Left lung (tissue), 14 donors: ENCODE data around the gene PRRC2A. TPM values are rescaled to one million over a fixed set of nuclear protein-coding genes. Genes with fewer than 3 reads are reported as not detected.

Source experiments
- ATAC-seq: fragments of 200-7000 bp; cut with Tn5 transposase; one replicate; pipeline ENCODE4 v1.9.1; 2020; ENCODE audit warnings: moderate library complexity
- DNase-seq, 4 donors: peaks; one replicate each; pipeline ENCODE4 v3.0.0-alpha.2; 2013 to 2020
- H3K27ac ChIP-seq, 2 donors: fragments of 200-600 bp; sonication (generic) in 1 of 2; one replicate each; pipeline versions ENCODE4 v1.5.0 to v1.8.0; 2020 to 2021
- H3K27me3 ChIP-seq, 2 donors: fragments of 200-600 bp; sonication (generic) in 1 of 2; one replicate each; pipeline versions ENCODE4 v1.5.0 to v1.8.0; 2020 to 2021
- H3K36me3 ChIP-seq, 2 donors: fragments of 200-600 bp; sonication (generic) in 1 of 2; one replicate each; pipeline versions ENCODE4 v1.5.0 to v1.8.0; 2020 to 2021
- H3K4me1 ChIP-seq, 2 donors: fragments of 200-600 bp; one replicate each; pipeline ENCODE4 v1.8.0; 2021
- H3K4me3 ChIP-seq, 2 donors: fragments of 200-600 bp; sonication (generic) in 1 of 2; one replicate each; pipeline versions ENCODE4 v1.5.0 to v1.8.0; 2020 to 2021; ENCODE audit warnings: mild to moderate bottlenecking in 1 of 2
- H3K9me3 ChIP-seq, 2 donors: fragments of 200-600 bp; sonication (generic) in 1 of 2; one replicate each; pipeline versions ENCODE4 v1.5.0 to v1.8.0; 2020 to 2021
- intact Hi-C, 2 donors: fragments of 100-400 bp; cut with DNase I; formaldehyde crosslinking; loops; one replicate each; pipeline versions ENCODE4 v1.11.2 to v1.14.2; 2022
- long read RNA-seq, 12 donors: library from polyadenylated mRNA in 2 of 12; unstranded in 2 of 12; transcript quantifications; one replicate each; pipeline ENCODE4 v2.0.0 and lab custom pipeline, GENCODE V29; 2019 to 2026
- polyA plus RNA-seq, 6 donors: library from polyadenylated mRNA; unstranded; fragments of 120-200 nt; gene quantifications; one replicate each; pipeline ENCODE4 v1.2.1, GENCODE V29; 2013; ENCODE audit not compliant: insufficient read length in 6 of 6
- total RNA-seq, 2 donors: library from RNA; stranded (reverse); fragmentation: NEBNext Ultra II Directional; extraction: Animal tissue kit (Norgen Biotek cat#: 25700); gene quantifications; one replicate each; pipeline ENCODE4 v1.2.1, GENCODE V29; 2021
- TF ChIP-seq, protein P1 (sequence below), 2 donors: fragments of 200-600 bp; sonication (generic) in 1 of 2; IDR thresholded peaks; one replicate each; pipeline versions ENCODE4 v1.5.0 to v1.8.0; 2021; ENCODE audit warnings: antibody characterized with exemption in 2 of 2
- donor health status: DM: no; HTN: yes; CAD: no.
- donor health status: DM: no; HTN: no; CAD: no.

The PRRC2A gene
- 100 to 1,000 TPM; 130 to 151 TPM for total RNA-seq
- 100 to 1,000 TPM; 150 to 201 (median 176) TPM for polyA plus RNA-seq
- long read RNA-seq, donor 1, partial matches to known transcripts: 131 of 139 reads
- long read RNA-seq, donor 1, other reads (novel, unspliced or antisense): 0 of 139 reads
- long read RNA-seq, donor 2, partial matches to known transcripts: 262 of 311 reads
- long read RNA-seq, donor 2, other reads (novel, unspliced or antisense): 40 of 311 reads
- long read RNA-seq, donor 3, full-length matches to known transcripts: 2 of 127 reads
- long read RNA-seq, donor 3, partial matches to known transcripts: 93 of 127 reads
- long read RNA-seq, donor 3, other reads (novel, unspliced or antisense): 32 of 127 reads
- long read RNA-seq, donor 4, partial matches to known transcripts: 0 of 2 reads
- long read RNA-seq, donor 4, other reads (novel, unspliced or antisense): 1 of 2 reads
- long read RNA-seq, donor 5, full-length matches to known transcripts: 6 of 385 reads
- long read RNA-seq, donor 5, partial matches to known transcripts: 355 of 385 reads
- long read RNA-seq, donor 5, other reads (novel, unspliced or antisense): 24 of 385 reads
- long read RNA-seq, donor 6, partial matches to known transcripts: 13 of 18 reads
- long read RNA-seq, donor 6, other reads (novel, unspliced or antisense): 0 of 18 reads
- long read RNA-seq, donor 7, full-length matches to known transcripts: 2 of 34 reads
- long read RNA-seq, donor 7, partial matches to known transcripts: 32 of 34 reads
- long read RNA-seq, donor 7, other reads (novel, unspliced or antisense): 0 of 34 reads
- long read RNA-seq, donor 8, full-length matches to known transcripts: 6 of 206 reads
- long read RNA-seq, donor 8, partial matches to known transcripts: 184 of 206 reads
- long read RNA-seq, donor 8, other reads (novel, unspliced or antisense): 16 of 206 reads
- long read RNA-seq, donor 9: 0 reads
- long read RNA-seq, donor 10, partial matches to known transcripts: 2 of 3 reads
- long read RNA-seq, donor 10, other reads (novel, unspliced or antisense): 0 of 3 reads
- long read RNA-seq, donor 11, partial matches to known transcripts: 418 of 449 reads
- long read RNA-seq, donor 11, other reads (novel, unspliced or antisense): 26 of 449 reads
- long read RNA-seq, donor 12, transcript PRRC2A-210 (2 exons, 916 nt): major isoform, 6 of 36 reads
- long read RNA-seq, donor 12, partial matches to known transcripts: 30 of 36 reads
- long read RNA-seq, donor 12, other reads (novel, unspliced or antisense): 0 of 36 reads

DNA sequence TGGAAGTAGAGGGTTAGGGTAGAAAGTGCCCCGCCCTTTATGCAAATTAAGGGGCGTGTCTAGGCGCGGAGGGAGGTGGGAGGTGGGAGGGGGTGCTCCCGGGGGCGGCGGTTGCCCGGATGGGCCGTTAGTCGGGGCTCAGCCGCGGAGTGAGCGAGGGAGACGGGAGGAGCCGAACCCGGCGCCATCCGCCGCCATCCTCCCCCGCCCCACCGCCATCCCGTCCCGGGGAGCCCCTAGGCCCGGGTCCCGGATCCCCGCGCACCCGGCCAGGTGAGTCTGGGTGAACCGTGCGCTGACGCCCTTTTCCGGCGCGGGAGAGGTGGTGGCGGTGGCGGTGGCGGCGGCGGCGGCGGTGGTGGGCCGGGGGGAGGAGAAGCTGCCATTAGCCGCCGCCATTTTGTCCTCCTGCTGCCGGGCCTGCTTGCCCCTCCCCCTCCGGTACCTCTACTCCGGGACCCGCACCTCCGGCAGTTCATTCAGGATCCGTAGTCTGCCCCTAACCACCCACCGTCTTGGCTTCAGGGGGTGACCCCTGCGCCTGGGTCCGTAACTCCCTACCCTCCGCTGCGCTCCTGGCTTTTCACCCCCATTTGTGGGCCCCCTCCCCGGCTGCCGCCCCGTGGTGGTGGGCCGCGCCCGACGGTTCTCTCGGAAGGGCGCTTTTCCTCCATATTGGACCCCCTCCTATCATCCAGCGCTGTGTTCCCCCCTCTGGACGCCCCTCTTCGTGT is at the start of gene PRRC2A:
Gene PRRC2A (plus strand): TSS at position 130 of the 734 bp plus-strand sequence. CDS start 2,075 bp downstream, outside the sequence.
- peaks cover 0 to 31% of the 10 kb centered on the region in 2 donors for H3K36me3 ChIP-seq
- H3K9me3 ChIP-seq: no peaks in the 10 kb centered on the region
- DNase-seq (peak; percentile 68 to 96 (median 78)), ATAC-seq (peak; percentile 89)
- H3K4me1 ChIP-seq: peaks cover 17 to 47% of the 10 kb centered on the region in 2 donors
- intact Hi-C loops: no loop called here
- H3K4me3 ChIP-seq: peak within 1 kb of the TSS; percentile 85 to 86
- no peaks in the 10 kb centered on the region for H3K27me3 ChIP-seq
- TF ChIP-seq, protein P1, sequence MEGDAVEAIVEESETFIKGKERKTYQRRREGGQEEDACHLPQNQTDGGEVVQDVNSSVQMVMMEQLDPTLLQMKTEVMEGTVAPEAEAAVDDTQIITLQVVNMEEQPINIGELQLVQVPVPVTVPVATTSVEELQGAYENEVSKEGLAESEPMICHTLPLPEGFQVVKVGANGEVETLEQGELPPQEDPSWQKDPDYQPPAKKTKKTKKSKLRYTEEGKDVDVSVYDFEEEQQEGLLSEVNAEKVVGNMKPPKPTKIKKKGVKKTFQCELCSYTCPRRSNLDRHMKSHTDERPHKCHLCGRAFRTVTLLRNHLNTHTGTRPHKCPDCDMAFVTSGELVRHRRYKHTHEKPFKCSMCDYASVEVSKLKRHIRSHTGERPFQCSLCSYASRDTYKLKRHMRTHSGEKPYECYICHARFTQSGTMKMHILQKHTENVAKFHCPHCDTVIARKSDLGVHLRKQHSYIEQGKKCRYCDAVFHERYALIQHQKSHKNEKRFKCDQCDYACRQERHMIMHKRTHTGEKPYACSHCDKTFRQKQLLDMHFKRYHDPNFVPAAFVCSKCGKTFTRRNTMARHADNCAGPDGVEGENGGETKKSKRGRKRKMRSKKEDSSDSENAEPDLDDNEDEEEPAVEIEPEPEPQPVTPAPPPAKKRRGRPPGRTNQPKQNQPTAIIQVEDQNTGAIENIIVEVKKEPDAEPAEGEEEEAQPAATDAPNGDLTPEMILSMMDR (IDR thresholded peaks at IDR 0.05): no peak
- peak within 1 kb of the TSS; percentile 97 to 98 for H3K27ac ChIP-seq

DNA sequence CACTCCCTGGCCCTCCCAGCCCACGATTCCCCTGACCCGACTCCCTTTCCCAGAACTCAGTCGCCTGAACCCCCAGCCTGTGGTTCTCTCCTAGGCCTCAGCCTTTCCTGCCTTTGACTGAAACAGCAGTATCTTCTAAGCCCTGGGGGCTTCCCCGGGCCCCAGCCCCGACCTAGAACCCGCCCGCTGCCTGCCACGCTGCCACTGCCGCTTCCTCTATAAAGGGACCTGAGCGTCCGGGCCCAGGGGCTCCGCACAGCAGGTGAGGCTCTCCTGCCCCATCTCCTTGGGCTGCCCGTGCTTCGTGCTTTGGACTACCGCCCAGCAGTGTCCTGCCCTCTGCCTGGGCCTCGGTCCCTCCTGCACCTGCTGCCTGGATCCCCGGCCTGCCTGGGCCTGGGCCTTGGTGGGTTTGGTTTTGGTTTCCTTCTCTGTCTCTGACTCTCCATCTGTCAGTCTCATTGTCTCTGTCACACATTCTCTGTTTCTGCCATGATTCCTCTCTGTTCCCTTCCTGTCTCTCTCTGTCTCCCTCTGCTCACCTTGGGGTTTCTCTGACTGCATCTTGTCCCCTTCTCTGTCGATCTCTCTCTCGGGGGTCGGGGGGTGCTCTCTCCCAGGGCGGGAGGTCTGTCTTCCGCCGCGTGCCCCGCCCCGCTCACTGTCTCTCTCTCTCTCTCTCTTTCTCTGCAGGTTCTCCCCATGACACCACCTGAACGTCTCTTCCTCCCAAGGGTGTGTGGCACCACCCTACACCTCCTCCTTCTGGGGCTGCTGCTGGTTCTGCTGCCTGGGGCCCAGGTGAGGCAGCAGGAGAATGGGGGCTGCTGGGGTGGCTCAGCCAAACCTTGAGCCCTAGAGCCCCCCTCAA is 48.2 kb upstream of the PRRC2A start, which contains the start of gene LTA:
Gene LTA (plus strand): TSS at position 249 of the 871 bp plus-strand sequence. CDS start 454 bp downstream, at position 703.
- ATAC-seq (no peak), DNase-seq (peak in 1 of 4 donors; percentile 79)
- peaks cover 0 to 49% of the 10 kb centered on the region in 2 donors for H3K4me1 ChIP-seq
- peaks cover 0 to 4% of the 10 kb centered on the region in 2 donors for H3K36me3 ChIP-seq
- peaks cover 0 to 4% of the 10 kb centered on the region in 2 donors for H3K27me3 ChIP-seq
- TF ChIP-seq, protein P1 (IDR thresholded peaks at IDR 0.05): no peak
- H3K9me3 ChIP-seq: no peaks in the 10 kb centered on the region
- intact Hi-C loops: no loop called here
- peak within 1 kb of the TSS in 1 of 2 donors; percentile 13 for H3K27ac ChIP-seq
- H3K4me3 ChIP-seq: peak within 1 kb of the TSS in 1 of 2 donors; percentile 22

DNA sequence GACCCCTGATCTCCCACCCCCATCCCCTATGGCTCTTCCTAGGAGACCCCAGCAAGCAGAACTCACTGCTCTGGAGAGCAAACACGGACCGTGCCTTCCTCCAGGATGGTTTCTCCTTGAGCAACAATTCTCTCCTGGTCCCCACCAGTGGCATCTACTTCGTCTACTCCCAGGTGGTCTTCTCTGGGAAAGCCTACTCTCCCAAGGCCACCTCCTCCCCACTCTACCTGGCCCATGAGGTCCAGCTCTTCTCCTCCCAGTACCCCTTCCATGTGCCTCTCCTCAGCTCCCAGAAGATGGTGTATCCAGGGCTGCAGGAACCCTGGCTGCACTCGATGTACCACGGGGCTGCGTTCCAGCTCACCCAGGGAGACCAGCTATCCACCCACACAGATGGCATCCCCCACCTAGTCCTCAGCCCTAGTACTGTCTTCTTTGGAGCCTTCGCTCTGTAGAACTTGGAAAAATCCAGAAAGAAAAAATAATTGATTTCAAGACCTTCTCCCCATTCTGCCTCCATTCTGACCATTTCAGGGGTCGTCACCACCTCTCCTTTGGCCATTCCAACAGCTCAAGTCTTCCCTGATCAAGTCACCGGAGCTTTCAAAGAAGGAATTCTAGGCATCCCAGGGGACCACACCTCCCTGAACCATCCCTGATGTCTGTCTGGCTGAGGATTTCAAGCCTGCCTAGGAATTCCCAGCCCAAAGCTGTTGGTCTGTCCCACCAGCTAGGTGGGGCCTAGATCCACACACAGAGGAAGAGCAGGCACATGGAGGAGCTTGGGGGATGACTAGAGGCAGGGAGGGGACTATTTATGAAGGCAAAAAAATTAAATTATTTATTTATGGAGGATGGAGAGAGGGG is 47.0 kb upstream of the PRRC2A start:
- Histone ChIP-seq H3K27ac (no peak overlapping the region), H3K36me3 (peaks cover 0 to 15% of the 10 kb centered on the region in 2 donors), H3K4me1 (peaks cover 0 to 50% of the 10 kb centered on the region in 2 donors), H3K4me3 (no peak overlapping the region), H3K9me3 (no peaks in the 10 kb centered on the region), H3K27me3 (peaks cover 0 to 4% of the 10 kb centered on the region in 2 donors)
- intact Hi-C loops: no loop called here
- TF ChIP-seq, protein P1 (IDR thresholded peaks at IDR 0.05): no peak
- DNase-seq: no peak
- no peak for ATAC-seq
